H1 (cell line): ENCODE data around the gene PNO1. TPM values are rescaled to one million over a fixed set of nuclear protein-coding genes. Genes with fewer than 3 reads are reported as not detected.
"Not testable (repeated sequence)": the region's sequence is repeated elsewhere in the genome, so short reads cannot be mapped to it uniquely, and the experiment has no call there.

Experiments
- CTCF ChIA-PET: fragments of 300-600 bp; sonication (Branson Sonifier 250); formaldehyde crosslinking; loops from one replicate; lab custom pipeline; 2021; ENCODE audit not compliant: partially characterized antibody; lab: Charles Lee
- POLR2A ChIA-PET: fragments of 300-600 bp; sonication (Branson Sonifier 250); formaldehyde crosslinking; loops from one replicate; lab custom pipeline; 2021; ENCODE audit warnings: inconsistent platforms; ENCODE audit not compliant: partially characterized antibody; lab: Charles Lee
- DNase-seq, 2 experiments: peaks; one replicate each; pipeline versions ENCODE4 v3.0.0 to v3.0.0-alpha.2; 2010 to 2022; ENCODE audit warnings: low spot score in 2 of 2, low read depth in 1 of 2, mixed read lengths in 1 of 2
- FAIRE-seq: peaks from 2 replicates; lab custom pipeline; 2011; peaks lifted over from hg19 to GRCh38; lab: Jason Lieb, UNC
- H2AFZ ChIP-seq: 2 replicates; pipeline ENCODE4 v1.8.1; 2012; ENCODE audit warnings: low read length, inconsistent platforms
- H2AK5ac ChIP-seq: 2 replicates; pipeline ENCODE4 v1.6.1; 2013; ENCODE audit warnings: low read depth, low read length
- H2BK120ac ChIP-seq: replicated peaks from 2 replicates; pipeline ENCODE3; 2013; ENCODE audit warnings: low read depth, low read length, inconsistent platforms
- H2BK12ac ChIP-seq: 2 replicates; pipeline ENCODE4 v1.6.1; 2013; ENCODE audit warnings: low read depth, low read length
- H2BK15ac ChIP-seq: 2 replicates; pipeline ENCODE4 v1.6.1; 2013; ENCODE audit warnings: low read length
- H2BK20ac ChIP-seq: 2 replicates; pipeline ENCODE4 v1.6.1; 2013; ENCODE audit warnings: low read length
- H2BK5ac ChIP-seq: 2 replicates; pipeline ENCODE4 v1.6.1; 2013; ENCODE audit warnings: low read depth, low read length
- H3K14ac ChIP-seq: 2 replicates; pipeline ENCODE4 v1.6.1; 2013; ENCODE audit warnings: inconsistent platforms; ENCODE audit not compliant: insufficient read length
- H3K18ac ChIP-seq: 2 replicates; pipeline ENCODE4 v1.6.1; 2013; ENCODE audit warnings: low read length; ENCODE audit errors: extremely low read depth
- H3K23ac ChIP-seq: 2 replicates; pipeline ENCODE4 v1.6.1; 2013; ENCODE audit warnings: inconsistent platforms; ENCODE audit not compliant: insufficient read length
- H3K23me2 ChIP-seq: 2 replicates; pipeline ENCODE4 v1.6.1; 2013; ENCODE audit warnings: low read depth, low read length
- H3K27ac ChIP-seq: 2 replicates; pipeline ENCODE4 v1.6.1; 2011; ENCODE audit warnings: low read depth, low read length, inconsistent platforms
- H3K27me3 ChIP-seq, 4 experiments: replicated peaks in 1 of 4; 1 replicate in 1 of 4; 2 replicates in 3 of 4; pipeline versions ENCODE4 v1.6.1 to v1.8.1; 2011 to 2013; ENCODE audit warnings: low read length in 3 of 4, mild to moderate bottlenecking in 3 of 4, inconsistent platforms in 2 of 4, mixed read lengths in 2 of 4, moderate library complexity in 1 of 4; ENCODE audit not compliant: control insufficient read depth in 3 of 4, insufficient read depth in 3 of 4; ENCODE audit errors: extremely low read depth in 1 of 4
- H3K36me3 ChIP-seq, 4 experiments: 2 replicates each; pipeline versions ENCODE4 v1.6.1 to v1.8.1; 2011 to 2013; ENCODE audit warnings: mild to moderate bottlenecking in 4 of 4, low read length in 3 of 4, moderate library complexity in 2 of 4, control low read depth in 1 of 4, inconsistent platforms in 1 of 4; ENCODE audit not compliant: insufficient read depth in 4 of 4, control insufficient read depth in 2 of 4
- H3K4ac ChIP-seq: replicated peaks from 2 replicates; pipeline ENCODE3; 2013; ENCODE audit warnings: low read length, low read depth, mixed read lengths, inconsistent platforms; ENCODE audit not compliant: insufficient read length
- H3K4me1 ChIP-seq, 4 experiments: replicated peaks in 1 of 4; 1 replicate in 1 of 4; 2 replicates in 3 of 4; pipeline versions ENCODE4 v1.6.1 to v1.8.1; 2011 to 2013; ENCODE audit warnings: low read length in 3 of 4, inconsistent platforms in 2 of 4, mixed read lengths in 1 of 4; ENCODE audit not compliant: insufficient read depth in 4 of 4, control insufficient read depth in 3 of 4
- H3K4me2 ChIP-seq, 2 experiments: 2 replicates each; pipeline versions ENCODE4 v1.6.1 to v1.8.1; 2011 to 2013; ENCODE audit warnings: low read depth in 2 of 2, low read length in 2 of 2, control low read depth in 1 of 2, inconsistent platforms in 1 of 2, mild to moderate bottlenecking in 1 of 2; ENCODE audit not compliant: insufficient read depth in 1 of 2
- H3K4me3 ChIP-seq, 4 experiments: fragments of 200-600, 300-600 bp in 1 of 4; sonication (generic), shearing (Covaris generic), sonication (Bioruptor Twin) in 1 of 4; 2 replicates each; pipeline versions ENCODE4 v1.5.1 to v1.8.1; 2011 to 2016; ENCODE audit warnings: low read length in 4 of 4, low read depth in 3 of 4, control low read depth in 2 of 4, inconsistent platforms in 2 of 4, mild to moderate bottlenecking in 2 of 4, mixed read lengths in 1 of 4, moderate library complexity in 1 of 4; ENCODE audit not compliant: insufficient read depth in 2 of 4; ENCODE audit errors: extremely low read depth in 1 of 4
- H3K56ac ChIP-seq: replicated peaks from 2 replicates; pipeline ENCODE3; 2013; ENCODE audit warnings: low read depth, mild to moderate bottlenecking, mixed read lengths, low read length, inconsistent platforms; ENCODE audit not compliant: insufficient read length
- H3K79me1 ChIP-seq: 2 replicates; pipeline ENCODE4 v1.6.1; 2013; ENCODE audit warnings: low read depth, low read length, control low read depth
- H3K79me2 ChIP-seq, 2 experiments: 2 replicates each; pipeline versions ENCODE4 v1.6.1 to v1.8.1; 2012 to 2013; ENCODE audit warnings: low read length in 2 of 2, mild to moderate bottlenecking in 2 of 2, inconsistent platforms in 1 of 2; ENCODE audit not compliant: insufficient read depth in 2 of 2, control insufficient read depth in 1 of 2
- H3K9ac ChIP-seq, 4 experiments: replicated peaks in 1 of 4; 1 replicate in 1 of 4; 2 replicates in 3 of 4; pipeline versions ENCODE4 v1.6.1 to v1.8.1; 2011 to 2013; ENCODE audit warnings: low read depth in 3 of 4, low read length in 3 of 4, control low read depth in 2 of 4, mild to moderate bottlenecking in 2 of 4, moderate library complexity in 2 of 4, inconsistent platforms in 1 of 4; ENCODE audit errors: extremely low read depth in 1 of 4
- H3K9me3 ChIP-seq, 2 experiments: 2 replicates each; pipeline versions ENCODE4 v1.6.1 to v1.8.1; 2012 to 2013; ENCODE audit warnings: mild to moderate bottlenecking in 2 of 2, moderate library complexity in 2 of 2, control low read depth in 1 of 2, inconsistent platforms in 1 of 2, low read depth in 1 of 2, low read length in 1 of 2, mixed read lengths in 1 of 2; ENCODE audit not compliant: insufficient read depth in 2 of 2
- H4K20me1 ChIP-seq, 2 experiments: replicated peaks in 1 of 2; 2 replicates each; pipeline versions ENCODE3 to v1.8.1; 2011 to 2013; ENCODE audit warnings: inconsistent platforms in 2 of 2, low read length in 2 of 2, mild to moderate bottlenecking in 1 of 2; ENCODE audit not compliant: insufficient read depth in 2 of 2, control insufficient read depth in 1 of 2
- H4K5ac ChIP-seq: 2 replicates; pipeline ENCODE4 v1.6.1; 2013; ENCODE audit warnings: low read length, low read depth, mixed read lengths, inconsistent platforms; ENCODE audit not compliant: insufficient read length
- H4K8ac ChIP-seq: 2 replicates; pipeline ENCODE4 v1.8.0; 2013; ENCODE audit warnings: mild to moderate bottlenecking, moderate library complexity, low read length, inconsistent platforms; ENCODE audit not compliant: insufficient read depth; ENCODE audit errors: extremely low read depth
- H4K91ac ChIP-seq: replicated peaks from 2 replicates; pipeline ENCODE3; 2013; ENCODE audit warnings: low read length, mixed read lengths, inconsistent platforms; ENCODE audit not compliant: insufficient read length
- WGBS, 2 experiments: shearing (Covaris generic) in 1 of 2; methylation state at CpG; one replicate each; pipeline versions ENCODE4 v1.1.6 to v1.1.7; 2013 to 2015; ENCODE audit warnings: low lambda C conversion rate in 2 of 2, mixed read lengths in 2 of 2, inconsistent platforms in 1 of 2, low coverage in 1 of 2, missing lambda C conversion rate in 1 of 2; ENCODE audit not compliant: insufficient replicate concordance in 2 of 2, insufficient coverage in 1 of 2, insufficient read length in 1 of 2; ENCODE audit errors: extremely low coverage in 1 of 2, missing lambda C conversion rate in 1 of 2; 5-methylcytosine and 5-hydroxymethylcytosine counted together
- polyA plus RNA-seq, 7 experiments: library from polyadenylated mRNA; depleted of rRNA in 3 of 7; stranded (reverse) in 5 of 7; unstranded in 2 of 7; fragments of >200 nt in 5 of 7; fragments of 200-250 nt in 2 of 7; gene quantifications; 1 replicate in 5 of 7; 2 replicates in 1 of 7; 4 replicates in 1 of 7; pipeline versions ENCODE4 v1.2.1 to v1.2.3, GENCODE V29; 2011 to 2013; ENCODE audit warnings: missing spikeins in 2 of 7, mixed read lengths in 2 of 7
- total RNA-seq: library from RNA; stranded (reverse); fragmentation: NEBNext Ultra II Directional; extraction: Animal tissue kit (Norgen Biotek cat#: 25700); gene quantifications from 2 replicates; pipeline ENCODE4 v1.2.1, GENCODE V29; 2021

PNO1 gene
- total and polyA plus RNA-seq, 2 of the 8 experiments (the other 6 are each of a cell fraction or from before 2014, with no cell fraction given) = 18.6 to 33.2 TPM

- not testable (repeated sequence) for H4K8ac ChIP-seq, H3K27me3 ChIP-seq, H2BK15ac ChIP-seq, H2BK12ac ChIP-seq, H3K27ac ChIP-seq, H3K23ac ChIP-seq, H2AK5ac ChIP-seq, H2BK20ac ChIP-seq, H3K14ac ChIP-seq, H4K5ac ChIP-seq, H4K20me1 ChIP-seq, H3K56ac ChIP-seq, H2BK120ac ChIP-seq, H2AFZ ChIP-seq, H3K9me3 ChIP-seq, H3K4ac ChIP-seq, H4K91ac ChIP-seq, H2BK5ac ChIP-seq, H3K4me2 ChIP-seq, H3K9ac ChIP-seq, H3K23me2 ChIP-seq, H3K4me1 ChIP-seq, H3K79me2 ChIP-seq, DNase-seq, H3K18ac ChIP-seq, H3K79me1 ChIP-seq, H3K4me3 ChIP-seq, FAIRE-seq
- H3K36me3 ChIP-seq = peaks cover 9 to 53% (median 16%) of the 10 kb centered on the region in 4 experiments; a peak in 6 of 8 replicates
- WGBS, 2 experiments = 85% methylated on average over 4 of the region's 4 CpGs; no CpG with 5 or more reads in 1 of the 2 experiments
- ChIA-PET CTCF (interaction anchor here (0.7 to 2.4 kb wide), 4 partner anchors 10 to 186 kb away, joined by 3 to 19 read pairs (median 4); partner anchors contain the start of gene PNO1), POLR2A (interaction anchor here (0.7 to 3.0 kb wide), 5 partner anchors 7 to 73 kb away, joined by 3 to 12 read pairs (median 6); partner anchors contain the start of gene PNO1)
Observed at GRCh38 chr2:68175210-68175609, 17.5 kb downstream of the PNO1 start.
